GM19328 (cell line): ENCODE results near the gene CTPS2.
"Not testable (repeated sequence)": the region's sequence is repeated elsewhere in the genome, so short reads cannot be mapped to it uniquely, and the experiment has no call there.

Source experiments
- ATAC-seq: cut with Tn5 transposase; IDR thresholded peaks from one replicate; pipeline ENCODE4 v1.9.1; 2021; ENCODE audit warnings: mild to moderate bottlenecking, moderate library complexity; ENCODE audit not compliant: unreplicated experiment

Gene CTPS2

DNA sequence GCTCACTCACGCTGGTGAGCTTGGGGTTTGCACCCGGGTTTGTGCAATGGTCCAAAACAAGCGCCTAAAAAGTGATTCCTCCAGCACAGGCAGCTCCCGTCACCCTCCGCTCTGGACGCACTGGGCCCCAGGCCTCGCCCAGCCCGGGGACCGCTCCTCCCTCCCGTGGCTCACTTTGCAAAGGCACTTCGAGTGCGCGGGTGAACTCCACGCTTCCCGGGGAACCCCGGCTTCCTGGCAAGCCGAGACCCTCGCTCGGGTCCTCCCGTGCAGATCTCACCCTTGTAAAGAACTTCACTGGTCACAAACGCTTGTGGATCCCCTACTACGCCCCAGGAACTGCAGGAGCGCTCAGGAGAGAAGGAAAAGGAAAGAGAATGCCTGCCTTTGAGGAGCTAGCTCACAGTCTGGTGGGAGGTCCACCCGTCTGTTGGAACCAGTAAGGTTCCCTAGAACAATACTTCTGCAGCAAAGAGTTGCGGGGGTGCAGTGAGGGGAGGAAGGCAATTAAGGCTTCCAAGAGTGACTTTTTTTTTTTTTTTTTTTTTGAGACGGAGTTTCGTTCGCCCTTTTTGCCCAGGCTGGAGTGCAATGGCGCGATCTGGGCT lies at the start of gene CTPS2:
Gene CTPS2, minus strand, starts transcription at position 122 of the 608 bp plus-strand sequence. CDS start 9,767 bp downstream, outside the sequence.
- peak; percentile 74 for ATAC-seq

DNA sequence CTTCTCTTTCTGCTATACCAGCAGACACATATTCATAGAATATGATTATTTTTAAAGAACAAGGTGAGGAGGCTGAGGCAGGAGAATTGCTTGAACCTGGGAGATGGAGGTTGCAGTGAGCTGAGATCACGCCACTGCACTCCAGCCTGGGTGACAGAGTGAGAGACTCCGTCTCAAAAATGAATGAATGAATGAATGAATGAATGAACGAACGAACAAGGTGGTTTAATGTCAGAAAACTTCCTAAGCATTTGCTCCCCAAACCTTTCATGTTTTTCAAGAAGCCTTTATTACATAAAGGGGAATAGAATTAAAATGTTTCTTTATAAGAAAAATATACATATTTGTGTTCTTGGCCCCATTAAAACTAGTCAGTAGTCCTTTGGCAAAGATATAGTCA lies 49.0 kb upstream of the CTPS2 start:
- ATAC-seq, result not testable (repeated sequence)

DNA sequence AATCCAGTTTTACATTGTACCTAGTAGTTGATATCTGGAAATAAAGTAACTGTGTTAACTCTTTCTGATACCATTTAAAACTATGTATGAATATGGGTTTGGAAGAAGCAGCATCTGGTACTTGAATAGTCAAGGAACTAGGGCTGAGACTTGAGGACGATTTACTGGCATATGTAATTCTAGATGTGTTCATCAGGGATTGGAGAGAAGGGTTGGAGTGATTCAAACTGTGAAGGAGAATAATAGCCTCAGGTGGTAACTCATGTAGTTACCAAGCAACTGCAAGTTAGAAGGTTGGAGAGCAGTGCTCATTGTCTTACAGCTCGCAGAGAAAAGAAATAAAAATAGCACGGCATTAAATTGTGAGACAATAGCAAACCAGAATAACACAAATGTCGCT lies 44.3 kb upstream of the CTPS2 start:
- no peak for ATAC-seq

GRCh38 chrX:16754019-16754418 lies 41.5 kb upstream of the CTPS2 start:
- no peak for ATAC-seq

GRCh38 chrX:16750136-16750535 lies 37.7 kb upstream of the CTPS2 start:
- no peak for ATAC-seq

DNA sequence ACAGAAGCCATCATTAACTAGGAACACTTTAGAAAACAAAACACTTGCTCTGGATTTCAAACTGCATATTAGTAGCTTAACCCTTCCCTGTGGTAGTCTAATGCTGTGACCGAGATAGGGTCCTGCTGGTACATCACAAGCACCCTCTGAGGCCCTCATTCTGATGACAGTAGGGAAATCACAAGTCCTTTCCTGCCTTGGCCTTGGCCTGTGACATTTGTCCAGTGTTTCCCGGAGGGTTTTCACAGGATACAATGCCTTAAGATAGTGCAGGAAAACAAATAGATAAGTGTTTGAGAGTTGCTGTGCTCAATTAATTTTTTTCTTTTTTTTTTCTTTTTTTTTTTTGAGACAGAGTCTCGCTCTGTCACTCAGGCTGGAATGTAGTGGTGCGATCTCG lies 36.0 kb upstream of the CTPS2 start:
- ATAC-seq, result no peak

DNA sequence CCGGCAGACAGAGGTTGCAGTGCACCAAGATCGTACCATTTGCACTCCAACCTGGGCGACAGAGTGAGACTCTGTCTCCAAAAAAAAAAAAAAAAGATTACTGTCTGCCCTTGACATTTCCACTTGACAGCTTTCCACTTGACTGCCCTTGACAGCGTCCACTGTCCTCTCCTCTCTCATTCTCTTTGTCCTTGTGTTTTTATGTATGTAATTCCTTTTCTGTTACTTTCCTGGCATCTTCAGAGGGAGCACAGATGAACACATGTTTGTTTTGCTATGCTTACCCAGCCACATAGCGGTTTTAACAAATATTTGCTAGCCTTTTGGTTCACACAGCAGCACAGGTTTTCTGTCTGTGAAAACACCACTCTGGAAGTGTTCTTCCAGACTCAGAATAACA lies 33.2 kb upstream of the CTPS2 start:
- ATAC-seq, result no peak

- ATAC-seq, result no peak
These were observed 32.6 kb upstream of the CTPS2 start for GRCh38 chrX:16745102-16745501.

DNA sequence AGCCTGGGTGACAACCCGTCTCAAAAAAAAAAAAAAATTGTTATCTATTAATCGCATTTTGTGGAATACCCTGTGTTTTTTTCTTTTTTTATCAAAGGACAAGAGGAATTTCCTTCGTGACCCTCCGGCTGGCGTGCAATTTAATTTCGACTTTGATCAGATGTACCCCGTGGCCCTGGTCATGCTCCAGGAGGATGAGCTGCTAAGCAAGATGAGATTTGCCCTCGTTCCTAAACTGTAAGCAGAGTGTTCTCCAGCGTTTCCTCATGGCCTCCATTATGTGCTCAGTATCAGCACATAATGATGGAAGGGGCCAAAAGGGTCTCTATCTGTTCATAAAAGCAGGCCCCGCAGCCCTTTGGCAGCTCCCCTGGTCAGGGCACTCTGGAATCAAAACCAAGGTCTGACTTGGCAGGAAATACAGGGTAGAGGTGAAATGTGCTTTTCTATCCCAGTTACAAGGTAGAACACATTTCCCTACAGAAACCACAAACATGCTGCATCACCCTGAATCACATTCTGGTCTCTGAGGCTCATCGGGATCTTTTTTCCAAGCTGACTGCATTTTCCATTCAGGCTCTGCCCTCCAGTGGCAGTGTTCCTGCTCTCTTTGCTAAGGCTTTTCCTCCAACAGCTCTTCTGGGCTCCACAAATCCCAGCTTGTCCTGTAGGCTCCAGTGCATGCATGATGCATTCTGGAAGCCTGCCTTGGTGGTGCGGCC lies 31.3 kb upstream of the CTPS2 start:
- ATAC-seq, result no peak

DNA sequence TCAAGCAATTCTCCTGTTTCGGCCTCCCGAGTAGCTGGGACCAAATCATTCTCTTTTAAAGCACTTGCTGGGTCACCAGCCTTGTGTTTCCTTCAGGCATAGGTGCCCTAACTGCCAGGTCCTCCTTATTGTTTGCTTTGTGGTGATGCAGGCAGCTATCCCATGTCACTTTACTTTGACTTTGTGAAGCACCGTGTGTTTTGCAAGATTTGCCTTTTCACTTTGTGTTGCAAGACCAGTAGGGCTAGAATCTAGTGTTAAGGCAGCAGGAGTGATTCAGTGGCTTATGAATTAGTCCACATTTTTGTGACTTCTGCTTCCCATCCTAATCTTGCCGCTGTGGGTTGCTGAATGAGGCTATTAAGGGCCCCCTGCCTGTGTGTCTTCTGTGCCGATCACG lies 27.1 kb upstream of the CTPS2 start:
- no peak for ATAC-seq

DNA sequence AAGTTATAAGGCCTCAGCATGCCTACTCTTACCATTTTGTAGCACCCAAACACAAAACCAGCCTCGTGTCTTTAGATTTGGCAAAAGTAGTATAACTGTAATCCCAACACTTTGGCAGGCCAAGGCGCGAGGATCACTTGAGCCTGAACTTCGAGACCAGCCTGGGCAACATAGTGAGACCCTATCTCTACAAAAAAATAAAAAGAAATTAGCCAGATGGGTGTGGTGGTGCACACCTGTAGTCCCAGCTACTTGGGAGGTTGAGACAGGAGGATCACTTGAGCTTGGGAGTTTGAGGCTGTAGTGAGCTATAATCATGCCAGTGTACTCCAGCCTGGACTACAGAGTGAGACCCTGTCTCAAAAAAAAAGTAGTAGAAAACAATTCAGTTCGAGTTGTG lies 24.6 kb upstream of the CTPS2 start:
- no peak for ATAC-seq

- no peak for ATAC-seq
These were observed 20.5 kb upstream of the CTPS2 start for GRCh38 chrX:16733013-16733412.

- no peak for ATAC-seq
These were observed 18.0 kb upstream of the CTPS2 start for GRCh38 chrX:16730450-16730849.

- ATAC-seq, result no peak
These were observed 15.2 kb upstream of the CTPS2 start for GRCh38 chrX:16727637-16728036.

- ATAC-seq, result not testable (repeated sequence)
These were observed 14.0 kb upstream of the CTPS2 start for GRCh38 chrX:16726347-16726988.

DNA sequence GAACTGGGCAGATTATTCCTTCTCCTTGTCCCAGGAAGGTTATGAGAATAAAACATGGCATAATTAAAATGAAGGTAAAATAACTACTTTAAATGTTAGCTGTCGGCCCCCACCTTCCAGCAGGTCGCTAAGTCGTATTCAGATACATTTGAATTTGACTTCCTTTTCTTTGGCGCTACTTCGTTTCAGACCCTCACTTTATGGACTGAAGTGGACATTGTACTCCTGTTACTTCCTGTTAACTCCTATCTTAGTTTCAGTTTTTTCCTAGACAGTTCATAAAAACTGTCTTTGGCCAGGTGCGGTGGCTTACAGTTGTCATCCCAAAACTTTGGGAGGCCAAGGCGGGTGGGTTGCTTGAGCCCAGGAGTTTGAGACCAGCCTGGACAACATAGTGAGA lies 12.6 kb upstream of the CTPS2 start:
- ATAC-seq, result no peak

- no peak for ATAC-seq
These were observed 10.0 kb upstream of the CTPS2 start for GRCh38 chrX:16722481-16722880.

DNA sequence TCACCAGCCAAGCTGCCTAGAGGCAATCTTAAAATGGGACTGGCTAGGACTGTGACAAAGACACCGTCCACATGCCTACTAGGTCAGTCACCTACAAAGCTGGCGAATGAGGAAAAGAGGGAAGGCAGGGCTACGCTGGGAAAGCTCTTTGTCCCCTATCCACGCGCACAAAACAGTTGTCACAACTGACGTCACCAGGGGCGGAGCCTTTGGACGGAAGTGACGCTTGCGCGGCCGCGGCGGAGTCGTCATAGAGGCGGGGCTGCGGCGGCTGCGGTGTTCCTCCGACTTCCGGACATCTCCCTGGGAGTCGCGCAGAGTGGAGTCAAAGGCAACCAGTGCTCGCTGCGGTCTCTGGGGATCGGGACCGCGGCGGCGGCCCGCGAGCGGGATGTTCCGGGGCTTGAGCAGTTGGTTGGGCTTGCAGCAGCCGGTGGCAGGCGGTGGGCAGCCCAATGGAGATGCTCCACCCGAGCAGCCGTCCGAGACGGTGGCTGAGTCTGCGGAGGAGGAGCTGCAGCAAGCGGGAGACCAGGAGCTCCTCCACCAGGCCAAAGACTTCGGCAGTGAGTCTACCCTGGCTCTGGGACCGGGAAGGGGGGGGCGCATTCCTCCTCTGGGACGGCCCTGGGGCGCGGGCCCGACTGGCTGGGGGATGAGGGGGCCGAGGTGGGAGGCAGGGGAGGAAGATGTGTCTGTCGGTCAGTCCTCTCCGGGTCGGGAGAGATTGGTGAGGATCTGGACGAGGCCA lies 7.0 kb upstream of the CTPS2 start, which contains the start of gene SYAP1:
Gene SYAP1, plus strand, starts transcription at position 279 of the 751 bp plus-strand sequence. Its CDS starts 113 bp downstream, at position 392.
- ATAC-seq, result peak; percentile 100

DNA sequence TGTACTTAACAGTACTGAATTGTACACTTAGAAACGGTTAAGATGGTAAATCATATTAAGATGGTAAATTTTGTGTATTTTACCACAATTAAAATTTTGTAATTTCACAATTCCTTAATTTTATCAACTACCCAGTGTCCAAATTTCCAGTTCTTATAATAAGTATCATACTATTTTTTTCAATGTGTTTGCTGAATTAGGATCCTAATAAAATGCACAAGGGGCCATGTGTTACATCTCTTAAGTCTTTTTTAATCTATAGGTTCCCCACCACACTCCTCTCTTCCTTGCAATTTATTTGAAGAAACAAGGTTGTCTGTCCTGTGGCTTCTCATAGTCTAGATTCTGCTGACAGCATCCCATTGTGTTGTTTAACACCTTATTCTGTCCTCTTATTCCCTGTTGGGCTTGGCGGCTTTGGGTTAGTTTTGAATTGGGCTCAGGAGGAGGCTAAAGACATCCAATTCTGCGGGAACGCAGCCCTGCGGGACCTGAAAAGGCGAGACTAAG lies 6.4 kb upstream of the CTPS2 start:
- ATAC-seq, result no peak

- ATAC-seq, result not testable (repeated sequence)
These were observed 4.0 kb upstream of the CTPS2 start for GRCh38 chrX:16716451-16716850.

- ATAC-seq, result not testable (repeated sequence)
These were observed 3.2 kb upstream of the CTPS2 start for GRCh38 chrX:16715638-16716037.
